Stimulated activated CD4-positive, alpha-beta T cell treated with anti-CD3 and anti-CD28 coated beads, Interleukin-12 subunit alpha, Interleukin-12 subunit beta, amount 100 ng/mL, for 24 hours (primary cell): ENCODE measurements around the gene CADM1.

Experiments
- DNase-seq, 2 experiments: peaks; one replicate each; pipeline ENCODE4 v3.0.0-alpha.2; 2020; ENCODE audit warnings: low read depth in 2 of 2

CADM1 gene

GRCh38 chr11:115279813-115280761 is 224.1 kb downstream of the CADM1 start:
- DNase-seq, result no peak

- DNase-seq, result no peak
Observed at GRCh38 chr11:115276799-115277198, 227.4 kb downstream of the CADM1 start.

GRCh38 chr11:115276191-115276590 is 228.0 kb downstream of the CADM1 start:
- no peak for DNase-seq

GRCh38 chr11:115275045-115275444 is 229.2 kb downstream of the CADM1 start:
- DNase-seq, result no peak

- no peak for DNase-seq
Observed at GRCh38 chr11:115272925-115273324, 231.3 kb downstream of the CADM1 start.

GRCh38 chr11:115271643-115272042 is 232.6 kb downstream of the CADM1 start:
- DNase-seq, result no peak

- no peak for DNase-seq
Observed at GRCh38 chr11:115269191-115269950, 234.8 kb downstream of the CADM1 start.

- no peak for DNase-seq
Observed at GRCh38 chr11:115267871-115268270, 236.3 kb downstream of the CADM1 start.

- no peak for DNase-seq
Observed at GRCh38 chr11:115267238-115267781, 236.9 kb downstream of the CADM1 start.

- no peak for DNase-seq
Observed at GRCh38 chr11:115266066-115266639, 238.1 kb downstream of the CADM1 start.

- DNase-seq, result no peak
Observed at GRCh38 chr11:115263799-115264656, 240.2 kb downstream of the CADM1 start.

- no peak for DNase-seq
Observed at GRCh38 chr11:115258216-115258615, 246.0 kb downstream of the CADM1 start.

GRCh38 chr11:115257678-115258077 is 246.5 kb downstream of the CADM1 start:
- DNase-seq, result no peak

- no peak for DNase-seq
Observed at GRCh38 chr11:115257270-115257669, 246.9 kb downstream of the CADM1 start.

- no peak for DNase-seq
Observed at GRCh38 chr11:115256397-115257197, 247.6 kb downstream of the CADM1 start.

GRCh38 chr11:115255006-115255762 is 249.0 kb downstream of the CADM1 start:
- DNase-seq, result no peak

GRCh38 chr11:115251126-115251525 is 253.1 kb downstream of the CADM1 start:
- no peak for DNase-seq

GRCh38 chr11:115249061-115249578 is 255.1 kb downstream of the CADM1 start:
- no peak for DNase-seq

GRCh38 chr11:115247953-115248352 is 256.3 kb downstream of the CADM1 start:
- DNase-seq, result no peak
